Keratinocyte (primary cell): ENCODE measurements around the gene NCKIPSD. TPM values are rescaled to one million over a fixed set of nuclear protein-coding genes. Genes with fewer than 3 reads are reported as not detected.
A peak's percentile ranks its signal among the peaks of the same experiment; 100 is the strongest.

ENCODE experiments used
- DNase-seq: peaks from one replicate; pipeline ENCODE4 v3.0.0-alpha.2; 2011; ENCODE audit warnings: low read depth, missing footprints, low spot score
- FAIRE-seq: peaks from 2 replicates; lab custom pipeline; 2011; peaks lifted over from hg19 to GRCh38; lab: Jason Lieb, UNC
- H2AFZ ChIP-seq: 2 replicates; pipeline ENCODE4 v1.6.0; 2012; ENCODE audit warnings: low read length, control low read depth, inconsistent platforms; ENCODE audit not compliant: control insufficient read depth
- H3K27ac ChIP-seq: 2 replicates; pipeline ENCODE4 v1.5.1; 2011; ENCODE audit warnings: low read length; ENCODE audit not compliant: control insufficient read depth, insufficient read depth
- H3K27me3 ChIP-seq: 3 replicates; pipeline ENCODE4 v1.6.0; 2011; ENCODE audit warnings: low read length; ENCODE audit not compliant: control insufficient read depth, insufficient read depth; ENCODE audit errors: extremely low read depth
- H3K36me3 ChIP-seq, 2 experiments: 2 replicates in 1 of 2; 3 replicates in 1 of 2; pipeline ENCODE4 v1.5.1; 2011; ENCODE audit warnings: low read length in 2 of 2, mild to moderate bottlenecking in 1 of 2; ENCODE audit not compliant: control insufficient read depth in 2 of 2, insufficient read depth in 2 of 2; ENCODE audit errors: extremely low read depth in 1 of 2
- H3K4me1 ChIP-seq: 3 replicates; pipeline ENCODE4 v1.5.1; 2011; ENCODE audit warnings: low read length; ENCODE audit not compliant: control insufficient read depth, insufficient read depth; ENCODE audit errors: extremely low read depth
- H3K4me2 ChIP-seq: 3 replicates; pipeline ENCODE4 v1.6.0; 2011; ENCODE audit warnings: low read depth, low read length; ENCODE audit not compliant: control insufficient read depth, insufficient read depth; ENCODE audit errors: extremely low read depth
- H3K4me3 ChIP-seq, 3 experiments: fragments of 200-600 bp in 1 of 3; sonication (generic) in 1 of 3; 2 replicates in 2 of 3; 3 replicates in 1 of 3; pipeline ENCODE4 v1.5.1; 2011 to 2016; ENCODE audit warnings: low read length in 3 of 3, mild to moderate bottlenecking in 3 of 3, control low read depth in 2 of 3, inconsistent platforms in 1 of 3, low read depth in 1 of 3, mixed read lengths in 1 of 3, mixed run types in 1 of 3, moderate library complexity in 1 of 3; ENCODE audit not compliant: control insufficient read depth in 2 of 3, insufficient read depth in 2 of 3; ENCODE audit errors: extremely low read depth in 1 of 3
- H3K79me2 ChIP-seq: 2 replicates; pipeline ENCODE4 v1.6.0; 2012; ENCODE audit warnings: low read length; ENCODE audit not compliant: control insufficient read depth, insufficient read depth
- H3K9ac ChIP-seq: 3 replicates; pipeline ENCODE4 v1.6.0; 2011; ENCODE audit warnings: low read length; ENCODE audit not compliant: control insufficient read depth, insufficient read depth; ENCODE audit errors: extremely low read depth
- H3K9me1 ChIP-seq: 3 replicates; pipeline ENCODE4 v1.6.0; 2011; ENCODE audit warnings: low read length; ENCODE audit not compliant: control insufficient read depth, insufficient read depth; ENCODE audit errors: extremely low read depth
- H3K9me3 ChIP-seq: 2 replicates; pipeline ENCODE4 v1.5.1; 2012; ENCODE audit warnings: low read depth, low read length; ENCODE audit not compliant: control insufficient read depth
- H4K20me1 ChIP-seq: 3 replicates; pipeline ENCODE4 v1.6.0; 2011; ENCODE audit warnings: low read length; ENCODE audit not compliant: control insufficient read depth, insufficient read depth; ENCODE audit errors: extremely low read depth
- EZH2 ChIP-seq: IDR thresholded peaks from one replicate; pipeline ENCODE4 v1.6.1; 2012; ENCODE audit warnings: inconsistent platforms, mild to moderate bottlenecking, low read length, moderate library complexity
- dilution Hi-C: fragments of 300-500 bp; cut with MboI; formaldehyde crosslinking; loops from one replicate; pipeline ENCODE4 v1.7.0; 2020; ENCODE audit warnings: low sequenced_read_pairs; ENCODE audit not compliant: extremely low pct_ligation_motif_present
- polyA plus RNA-seq, 5 experiments: library from polyadenylated mRNA; depleted of rRNA in 3 of 5; stranded (reverse) in 3 of 5; stranded (forward) in 1 of 5; unstranded in 1 of 5; fragments of >200 nt; gene quantifications; 1 replicate in 1 of 5; 2 replicates in 3 of 5; 3 replicates in 1 of 5; pipeline versions ENCODE4 v1.2.1 to v1.2.3, GENCODE V29; 2011 to 2012; ENCODE audit warnings: missing spikeins in 2 of 5, low read depth in 1 of 5, low replicate concordance in 1 of 5
- TF ChIP-seq, protein P1 (sequence below), 3 experiments: IDR thresholded peaks in 1 of 3; conservative IDR thresholded peaks in 1 of 3; optimal IDR thresholded peaks in 1 of 3; 2 replicates in 2 of 3; 3 replicates in 1 of 3; pipeline versions ENCODE3 to v1.5.1; 2011; ENCODE audit warnings: low read length in 3 of 3, mild to moderate bottlenecking in 3 of 3, moderate library complexity in 2 of 3, control low read depth in 1 of 3, inconsistent platforms in 1 of 3; ENCODE audit not compliant: insufficient read depth in 2 of 3; ENCODE audit errors: extremely low read depth in 1 of 3

Gene NCKIPSD
- polyA plus RNA-seq, 1 donor (not counting 4 experiments of a cell fraction or from before 2014, with no cell fraction given), result 9.8 TPM

DNA sequence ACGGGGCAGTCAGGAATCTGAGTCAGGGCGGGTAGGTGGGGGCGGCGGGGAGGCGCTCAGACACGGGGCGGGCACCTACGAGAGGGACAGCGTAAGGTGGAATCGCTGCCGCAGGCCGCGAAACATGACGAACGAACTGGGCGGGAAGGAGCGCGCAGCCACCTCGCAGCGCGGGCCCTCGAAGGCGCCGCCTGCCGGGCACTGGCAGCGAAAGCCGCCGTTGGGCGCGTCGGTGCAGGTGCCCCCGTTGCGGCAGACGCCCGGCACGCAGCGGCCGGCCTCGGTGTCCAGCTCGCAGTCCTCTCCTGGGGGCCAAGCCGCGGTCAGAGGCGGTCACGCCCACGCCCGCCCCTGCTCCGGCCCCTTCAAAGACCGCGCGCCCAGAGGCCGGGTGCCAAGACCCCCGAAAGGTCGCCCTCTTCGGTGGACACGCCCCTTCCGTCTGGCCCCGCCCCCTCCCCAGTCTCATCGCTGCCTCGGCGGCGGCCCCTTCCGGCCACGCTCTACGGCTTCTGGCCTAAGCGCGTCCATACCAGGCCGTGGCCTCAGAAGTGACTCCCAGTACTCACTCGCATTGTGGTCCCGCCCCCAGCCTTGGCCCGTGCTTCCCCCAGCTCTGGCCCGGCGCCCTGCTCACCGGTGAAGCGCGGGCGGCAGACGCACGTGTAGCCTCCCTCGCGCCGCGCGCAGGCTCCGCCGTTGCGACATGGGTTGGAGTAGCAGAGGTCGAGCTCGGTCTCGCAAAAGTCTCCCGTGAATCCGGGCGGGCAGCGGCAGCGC is 29.5 kb downstream of the NCKIPSD start:
- peak overlapping the region; percentile 18 for H3K9ac ChIP-seq
- no peaks in the 10 kb centered on the region for H3K9me3 ChIP-seq
- H4K20me1 ChIP-seq, result no peaks in the 10 kb centered on the region
- DNase-seq, result peak; percentile 58
- TF ChIP-seq EZH2, result no peak
- TF ChIP-seq, protein P1, sequence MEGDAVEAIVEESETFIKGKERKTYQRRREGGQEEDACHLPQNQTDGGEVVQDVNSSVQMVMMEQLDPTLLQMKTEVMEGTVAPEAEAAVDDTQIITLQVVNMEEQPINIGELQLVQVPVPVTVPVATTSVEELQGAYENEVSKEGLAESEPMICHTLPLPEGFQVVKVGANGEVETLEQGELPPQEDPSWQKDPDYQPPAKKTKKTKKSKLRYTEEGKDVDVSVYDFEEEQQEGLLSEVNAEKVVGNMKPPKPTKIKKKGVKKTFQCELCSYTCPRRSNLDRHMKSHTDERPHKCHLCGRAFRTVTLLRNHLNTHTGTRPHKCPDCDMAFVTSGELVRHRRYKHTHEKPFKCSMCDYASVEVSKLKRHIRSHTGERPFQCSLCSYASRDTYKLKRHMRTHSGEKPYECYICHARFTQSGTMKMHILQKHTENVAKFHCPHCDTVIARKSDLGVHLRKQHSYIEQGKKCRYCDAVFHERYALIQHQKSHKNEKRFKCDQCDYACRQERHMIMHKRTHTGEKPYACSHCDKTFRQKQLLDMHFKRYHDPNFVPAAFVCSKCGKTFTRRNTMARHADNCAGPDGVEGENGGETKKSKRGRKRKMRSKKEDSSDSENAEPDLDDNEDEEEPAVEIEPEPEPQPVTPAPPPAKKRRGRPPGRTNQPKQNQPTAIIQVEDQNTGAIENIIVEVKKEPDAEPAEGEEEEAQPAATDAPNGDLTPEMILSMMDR (optimal IDR thresholded peaks at IDR 0.05 in 1 of 3, IDR thresholded peaks at IDR 0.05 in 1 of 3, conservative IDR thresholded peaks at IDR 0.05 in 1 of 3; ENCODE audit: extremely low read depth in 1 of 3, insufficient read depth in 2 of 3, low read length in 3 of 3), result peak in 2 of 3 experiments; percentile 49 to 76
- peak overlapping the region; percentile 48 for H2AFZ ChIP-seq
- no peak overlapping the region for H3K27ac ChIP-seq
- H3K4me2 ChIP-seq, result peak overlapping the region; percentile 67
- no peak for FAIRE-seq
- peaks cover 4% of the 10 kb centered on the region for H3K4me1 ChIP-seq
- H3K27me3 ChIP-seq, result peaks cover 13% of the 10 kb centered on the region
- H3K36me3 ChIP-seq, result no peaks in the 10 kb centered on the region
- dilution Hi-C loops, result no loop called here
- no peaks in the 10 kb centered on the region for H3K9me1 ChIP-seq
- H3K4me3 ChIP-seq, result peak overlapping the region; percentile 32 to 60 (median 41)
- H3K79me2 ChIP-seq, result no peaks in the 10 kb centered on the region

GRCh38 chr3:48655606-48656005 is 30.1 kb downstream of the NCKIPSD start:
- Histone ChIP-seq H2AFZ (no peak overlapping the region), H3K9me1 (no peaks in the 10 kb centered on the region), H3K4me1 (peaks cover 4% of the 10 kb centered on the region), H3K9ac (no peak overlapping the region), H3K4me3 (no peak overlapping the region), H3K27me3 (peaks cover 7% of the 10 kb centered on the region), H3K9me3 (no peaks in the 10 kb centered on the region), H3K79me2 (no peaks in the 10 kb centered on the region), H3K27ac (no peak overlapping the region), H4K20me1 (no peaks in the 10 kb centered on the region), H3K36me3 (no peaks in the 10 kb centered on the region), H3K4me2 (peak overlapping the region; percentile 30)
- FAIRE-seq (no peak), DNase-seq (no peak)
- dilution Hi-C loops, result no loop called here
- TF ChIP-seq, protein P1 (optimal IDR thresholded peaks at IDR 0.05 in 1 of 3, IDR thresholded peaks at IDR 0.05 in 1 of 3, conservative IDR thresholded peaks at IDR 0.05 in 1 of 3; ENCODE audit: extremely low read depth in 1 of 3, insufficient read depth in 2 of 3, low read length in 3 of 3), result no peak
- no peak for TF ChIP-seq EZH2
